Effector memory CD8-positive, alpha-beta T cell (primary cell): Measurements from ENCODE around the gene PSMB2.

Experiments used
- ATAC-seq: fragments of 150-1000 bp; cut with Tn5 transposase; replicated peaks from 2 replicates; pipeline ENCODE4 v1.10.0; 2021; ENCODE audit warnings: mild to moderate bottlenecking, moderate library complexity
- DNase-seq, 3 experiments: peaks; one replicate each; pipeline ENCODE4 v3.0.0; 2021
- H3K27ac Mint-ChIP-seq, 2 donors: one replicate each; pipeline ENCODE4 v1.8.0; 2022; ENCODE audit warnings: mild to moderate bottlenecking in 2 of 2, mixed read lengths in 2 of 2, moderate library complexity in 2 of 2
- H3K27me3 Mint-ChIP-seq, 2 donors: one replicate each; pipeline ENCODE4 v1.8.0; 2022; ENCODE audit warnings: mixed read lengths in 2 of 2
- H3K36me3 Mint-ChIP-seq: one replicate; pipeline ENCODE4 v1.8.0; 2022; ENCODE audit warnings: mild to moderate bottlenecking, moderate library complexity, mixed read lengths; ENCODE audit not compliant: insufficient read depth
- H3K4me1 Mint-ChIP-seq, 2 donors: one replicate each; pipeline ENCODE4 v1.8.0; 2022; ENCODE audit warnings: low read depth in 2 of 2, mixed read lengths in 2 of 2
- H3K4me3 Mint-ChIP-seq, 2 donors: one replicate each; pipeline ENCODE4 v1.8.0; 2022; ENCODE audit warnings: mild to moderate bottlenecking in 2 of 2, mixed read lengths in 2 of 2, moderate library complexity in 2 of 2
- H3K9me3 Mint-ChIP-seq, 2 donors: one replicate each; pipeline ENCODE4 v1.8.0; 2022; ENCODE audit warnings: mixed read lengths in 2 of 2

PSMB2 gene

DNA sequence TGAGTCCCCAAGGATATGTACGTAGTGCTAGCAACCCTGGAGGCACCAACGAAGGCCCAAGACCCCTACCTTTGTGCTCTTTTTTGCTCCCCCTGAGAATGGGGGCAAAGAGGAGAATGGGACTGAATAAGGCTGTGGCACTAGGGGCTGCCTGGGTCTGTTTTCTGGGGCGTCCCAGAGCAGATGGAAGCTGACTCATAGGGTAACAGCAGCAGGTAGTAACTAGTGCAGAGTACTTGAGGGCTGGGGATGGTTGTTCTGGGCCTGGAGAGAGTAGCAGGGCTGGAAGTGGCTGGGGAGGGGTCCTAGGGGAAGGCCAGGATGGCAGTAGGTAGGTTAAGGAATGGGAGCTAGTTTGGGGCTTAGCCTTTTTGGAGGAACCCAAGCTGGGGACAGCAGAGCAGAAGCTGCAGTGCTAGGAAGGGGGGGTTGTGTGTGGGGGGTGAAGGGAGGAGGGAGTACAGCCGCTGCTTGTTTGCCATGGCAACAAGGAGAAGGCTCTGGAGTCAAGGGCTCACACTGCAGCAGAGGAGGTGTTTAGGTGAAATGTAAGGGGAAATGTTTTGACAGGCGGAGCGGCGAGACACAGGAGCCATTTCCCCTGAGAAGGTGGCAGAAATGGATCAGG lies 81.9 kb downstream of the PSMB2 start:
- no peaks in the 10 kb centered on the region for H3K9me3 Mint-ChIP-seq
- H3K27me3 Mint-ChIP-seq, result no peaks in the 10 kb centered on the region
- H3K27ac Mint-ChIP-seq, result peak overlapping the region; percentile 80 to 99
- H3K4me1 Mint-ChIP-seq, result peaks cover 47 to 49% of the 10 kb centered on the region in 2 donors
- DNase-seq (peak in 1 of 3 experiments; percentile 30), ATAC-seq (peak; percentile 26)
- H3K4me3 Mint-ChIP-seq, result peak overlapping the region; percentile 1 to 33
- peaks cover 15% of the 10 kb centered on the region for H3K36me3 Mint-ChIP-seq

- no peaks in the 10 kb centered on the region for H3K27me3 Mint-ChIP-seq
- peaks cover 20% of the 10 kb centered on the region for H3K36me3 Mint-ChIP-seq
- DNase-seq (peak in 1 of 3 experiments; percentile 27), ATAC-seq (no peak)
- H3K4me3 Mint-ChIP-seq, result peak overlapping the region; percentile 99
- H3K4me1 Mint-ChIP-seq, result peaks cover 44 to 48% of the 10 kb centered on the region in 2 donors
- H3K9me3 Mint-ChIP-seq, result no peaks in the 10 kb centered on the region
- H3K27ac Mint-ChIP-seq, result peak overlapping the region; percentile 97 to 99
Observed at GRCh38 chr1:35558374-35559316, 82.7 kb downstream of the PSMB2 start.

DNA sequence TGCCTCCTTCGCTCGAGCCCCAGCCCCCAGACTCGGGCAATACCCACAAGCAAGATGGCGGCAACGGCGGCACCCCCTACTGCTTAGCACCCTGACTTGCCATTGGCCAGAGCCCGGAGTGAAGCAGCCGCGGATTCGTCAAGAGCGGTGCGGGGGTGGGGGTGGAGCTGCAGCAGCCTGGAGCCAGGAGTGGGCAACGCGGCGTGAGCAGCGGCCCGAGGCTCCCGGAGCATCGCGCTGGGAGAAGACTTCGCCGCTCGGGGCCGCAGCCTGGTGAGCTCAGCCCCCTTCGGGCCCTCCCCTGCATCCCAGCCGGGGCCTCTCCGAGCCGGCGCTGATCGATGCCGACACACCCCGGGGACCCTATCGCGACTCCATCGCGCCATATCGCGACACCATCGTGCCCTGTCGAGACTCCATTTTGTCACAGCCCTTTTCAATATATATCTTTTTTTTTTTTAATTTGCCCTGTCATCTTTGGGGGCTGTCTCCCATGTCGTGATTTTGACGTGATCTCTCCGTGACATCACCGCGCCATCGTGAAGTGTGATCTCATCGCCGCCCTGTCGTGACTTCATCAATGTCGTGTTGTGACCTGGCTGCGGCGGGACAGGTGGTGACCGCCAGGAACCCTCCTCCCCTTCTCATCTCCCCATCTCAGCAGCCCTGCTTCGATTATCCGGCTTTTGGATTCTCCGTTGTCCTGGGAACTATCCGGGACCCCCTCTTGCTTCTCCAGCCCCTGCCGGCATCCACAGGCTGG lies 83.5 kb downstream of the PSMB2 start, which contains the start of gene NCDN:
Gene NCDN, plus strand, starts transcription at position 189 of the 763 bp plus-strand sequence. Its CDS starts 392 bp downstream, at position 581.
- H3K36me3 Mint-ChIP-seq, result peaks cover 29% of the 10 kb centered on the region
- peak; percentile 90 to 95 (median 94) for DNase-seq
- H3K27me3 Mint-ChIP-seq, result no peaks in the 10 kb centered on the region
- H3K27ac Mint-ChIP-seq, result peak within 1 kb of the TSS; percentile 97 to 99
- peaks cover 46 to 52% of the 10 kb centered on the region in 2 donors for H3K4me1 Mint-ChIP-seq
- no peaks in the 10 kb centered on the region for H3K9me3 Mint-ChIP-seq
- peak within 1 kb of the TSS; percentile 99 for H3K4me3 Mint-ChIP-seq
- ATAC-seq, result peak; percentile 90

DNA sequence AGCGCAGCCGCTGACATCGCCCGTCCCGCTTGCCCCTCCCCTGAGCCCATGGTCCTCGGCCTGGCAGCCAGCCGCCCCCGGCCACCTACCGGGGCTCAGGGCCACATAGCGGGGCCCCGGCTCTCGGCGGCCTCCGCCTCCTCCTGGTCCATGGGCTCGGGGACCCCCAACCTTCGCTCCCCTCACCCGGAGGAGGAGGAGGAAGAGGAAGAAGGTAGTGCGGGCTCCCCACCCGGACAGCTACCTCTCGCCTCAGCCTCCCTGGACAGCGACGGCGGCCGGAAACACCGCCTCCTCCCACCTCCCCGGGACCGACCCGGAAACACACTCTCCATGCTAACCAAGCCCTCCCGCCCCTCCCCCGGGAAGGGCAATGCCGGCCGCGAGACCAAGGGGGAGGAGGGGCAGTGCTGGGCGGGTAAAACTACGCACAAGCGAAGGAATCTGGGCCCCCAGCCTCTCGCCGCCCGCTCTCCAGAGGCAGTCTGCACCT lies 84.2 kb downstream of the PSMB2 start, which contains the start of gene KIAA0319L:
Gene KIAA0319L, minus strand, starts transcription at position 286 of the 493 bp plus-strand sequence. CDS start 2,912 bp downstream, outside the sequence.
- H3K4me1 Mint-ChIP-seq, result peaks cover 46 to 52% of the 10 kb centered on the region in 2 donors
- ATAC-seq (peak; percentile 65), DNase-seq (no peak)
- no peaks in the 10 kb centered on the region for H3K27me3 Mint-ChIP-seq
- peaks cover 35% of the 10 kb centered on the region for H3K36me3 Mint-ChIP-seq
- H3K9me3 Mint-ChIP-seq, result no peaks in the 10 kb centered on the region
- peak within 1 kb of the TSS; percentile 99 for H3K4me3 Mint-ChIP-seq
- H3K27ac Mint-ChIP-seq, result peak within 1 kb of the TSS; percentile 97 to 99

DNA sequence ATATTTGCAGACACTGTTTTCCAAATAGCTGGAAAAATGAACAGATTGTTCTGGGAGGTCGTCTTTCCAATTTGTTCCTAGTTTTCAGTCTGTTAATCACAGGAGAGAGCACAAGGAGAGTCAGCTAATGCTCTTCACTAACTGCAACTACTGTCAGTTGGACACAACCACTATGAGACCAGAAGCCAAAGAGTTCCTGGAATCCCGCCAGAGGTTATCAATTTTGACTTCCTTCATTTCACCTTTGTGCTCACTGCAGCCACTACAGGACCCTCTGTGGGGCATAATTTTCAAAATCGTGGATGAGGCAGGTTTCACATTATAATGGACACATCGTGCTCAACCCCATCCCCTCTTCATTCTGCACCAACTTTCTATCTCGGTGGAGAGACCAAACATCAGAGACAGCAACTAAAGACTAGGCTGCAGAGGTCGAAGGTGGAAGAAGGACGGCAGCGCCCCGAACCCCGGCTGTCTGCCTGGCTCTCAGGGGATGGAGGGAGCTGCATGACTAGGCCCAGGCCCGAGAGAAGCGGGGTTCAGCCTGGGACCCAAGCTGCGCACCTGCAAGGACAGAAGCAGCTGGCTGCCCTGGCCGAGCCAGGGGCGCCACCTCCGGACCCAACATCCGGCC lies 84.7 kb downstream of the PSMB2 start:
- peak overlapping the region; percentile 99 for H3K4me3 Mint-ChIP-seq
- peaks cover 42 to 51% of the 10 kb centered on the region in 2 donors for H3K4me1 Mint-ChIP-seq
- H3K9me3 Mint-ChIP-seq, result no peaks in the 10 kb centered on the region
- H3K27ac Mint-ChIP-seq, result peak overlapping the region; percentile 97 to 99
- no peaks in the 10 kb centered on the region for H3K27me3 Mint-ChIP-seq
- DNase-seq (no peak), ATAC-seq (peak; percentile 1)
- H3K36me3 Mint-ChIP-seq, result peaks cover 41% of the 10 kb centered on the region

DNA sequence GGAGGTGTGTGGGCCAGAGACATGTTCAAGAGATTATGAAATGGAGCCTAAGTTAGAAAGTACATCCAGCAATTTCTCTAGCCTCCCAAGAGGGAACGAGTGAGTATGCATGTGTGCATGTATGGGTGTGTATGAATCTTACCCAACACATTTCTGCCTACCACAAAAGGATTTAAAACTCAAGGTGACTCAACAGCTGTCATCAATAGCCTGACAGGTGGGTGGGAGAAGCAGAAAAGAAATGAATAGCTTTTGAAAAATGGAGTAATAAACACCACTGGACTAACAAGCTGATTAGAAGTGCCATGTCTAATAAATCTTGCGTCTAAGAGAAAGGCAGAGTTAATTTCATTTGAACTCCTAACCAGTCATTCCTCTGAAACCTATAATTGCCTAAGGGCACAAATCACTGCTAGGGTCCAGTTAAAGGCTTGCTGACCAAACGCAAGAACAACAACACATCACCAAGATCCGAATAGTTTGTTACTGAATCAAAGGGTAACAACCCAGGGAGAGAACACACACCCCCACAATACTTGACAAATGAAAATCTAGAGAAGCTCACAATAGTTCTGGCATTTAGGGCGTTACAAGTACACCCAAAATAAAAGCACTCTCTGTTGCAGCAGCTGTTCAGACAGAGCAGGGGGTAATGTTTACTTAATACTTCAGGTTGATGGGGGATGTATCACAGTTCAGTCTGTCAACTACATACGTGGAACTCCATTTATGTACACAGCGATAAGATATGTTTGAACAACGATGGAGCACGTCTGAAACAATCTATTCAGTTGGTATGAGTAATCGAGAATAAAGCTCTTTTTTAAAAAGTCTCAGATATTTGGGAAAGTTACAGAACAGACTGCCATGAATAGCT lies 85.5 kb downstream of the PSMB2 start:
- no peak for ATAC-seq

GRCh38 chr1:35555212-35555584 lies 86.1 kb downstream of the PSMB2 start:
- DNase-seq (no peak), ATAC-seq (no peak)
- no peaks in the 10 kb centered on the region for H3K27me3 Mint-ChIP-seq
- peaks cover 37 to 49% of the 10 kb centered on the region in 2 donors for H3K4me1 Mint-ChIP-seq
- H3K36me3 Mint-ChIP-seq, result peaks cover 51% of the 10 kb centered on the region
- H3K4me3 Mint-ChIP-seq, result peak overlapping the region; percentile 99
- no peaks in the 10 kb centered on the region for H3K9me3 Mint-ChIP-seq
- peak overlapping the region in 1 of 2 donors; percentile 97 for H3K27ac Mint-ChIP-seq

More for the DNA sequence above, 85.5 kb downstream of the PSMB2 start:
- H3K4me1 Mint-ChIP-seq, result peaks cover 37 to 49% of the 10 kb centered on the region in 2 donors
- H3K27ac Mint-ChIP-seq, result peak overlapping the region; percentile 97 to 99
- no peak for DNase-seq
- H3K27me3 Mint-ChIP-seq, result no peaks in the 10 kb centered on the region
- H3K4me3 Mint-ChIP-seq, result peak overlapping the region; percentile 99
- H3K9me3 Mint-ChIP-seq, result no peaks in the 10 kb centered on the region
- peaks cover 48% of the 10 kb centered on the region for H3K36me3 Mint-ChIP-seq

DNA sequence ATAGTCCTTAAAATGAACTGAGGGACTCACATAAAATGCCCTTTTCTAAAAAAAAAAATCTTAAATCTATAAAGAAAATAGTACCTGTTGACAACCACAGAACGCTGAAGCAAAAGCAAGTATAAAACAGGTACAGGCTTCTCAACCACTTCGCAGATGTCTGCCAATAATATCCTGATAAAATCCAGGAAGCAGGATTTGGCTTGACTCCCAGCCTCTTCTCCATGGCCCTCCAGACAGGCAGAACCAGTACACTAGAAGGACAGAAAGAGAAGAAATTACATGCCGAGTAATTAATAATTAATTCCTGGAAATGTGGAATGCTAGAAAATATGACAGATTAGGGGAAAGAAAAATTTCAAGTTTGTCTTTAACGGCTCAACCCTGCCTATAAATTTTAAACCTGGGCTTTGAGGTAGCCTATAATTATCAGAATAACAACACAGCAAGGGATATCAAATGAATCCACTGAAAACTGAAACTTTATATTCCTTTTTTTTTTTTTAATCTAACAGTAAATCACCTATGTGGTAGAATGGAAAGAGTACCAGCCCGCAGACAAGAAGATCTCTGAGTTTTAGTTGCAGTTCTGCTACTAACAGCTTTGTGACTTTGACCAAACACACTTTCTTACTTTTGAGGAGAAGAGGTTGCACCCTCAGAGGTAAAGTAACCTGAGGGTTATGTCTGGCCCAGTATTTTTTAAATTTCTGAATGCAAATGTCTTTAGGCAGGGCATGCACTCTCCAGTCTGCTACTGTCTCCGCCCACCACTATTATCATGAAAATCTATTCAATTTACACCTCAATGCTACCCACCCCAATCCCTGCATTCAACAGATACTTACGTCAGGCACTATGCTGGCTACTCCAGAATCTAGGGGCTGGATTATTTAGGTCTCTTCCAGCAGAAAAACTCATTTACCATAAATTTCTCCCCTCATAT lies 86.8 kb downstream of the PSMB2 start:
- H3K27me3 Mint-ChIP-seq, result no peaks in the 10 kb centered on the region

GRCh38 chr1:35553851-35554250 lies 87.5 kb downstream of the PSMB2 start:
- Mint-ChIP-seq H3K4me1 (peaks cover 33 to 45% of the 10 kb centered on the region in 2 donors), H3K27ac (peak overlapping the region in 1 of 2 donors; percentile 39), H3K9me3 (no peaks in the 10 kb centered on the region), H3K27me3 (no peaks in the 10 kb centered on the region), H3K4me3 (no peak overlapping the region), H3K36me3 (peaks cover 60% of the 10 kb centered on the region)
- ATAC-seq (no peak), DNase-seq (no peak)

More for the DNA sequence above, 86.8 kb downstream of the PSMB2 start:
- DNase-seq (no peak), ATAC-seq (no peak)
- Mint-ChIP-seq H3K36me3 (peaks cover 57% of the 10 kb centered on the region), H3K27ac (no peak overlapping the region), H3K9me3 (no peaks in the 10 kb centered on the region), H3K4me3 (peak overlapping the region; percentile 99), H3K4me1 (peaks cover 38 to 45% of the 10 kb centered on the region in 2 donors)
